NCI-H1417 (cell line): ENCODE data around the gene STAB1.

Experiments used
- DNase-seq, 3 experiments: peaks; one replicate each; lab custom pipeline; 2025; lab: John Stamatoyannopoulos, UW

The STAB1 gene

GRCh38 chr3:52563984-52564383, 68.8 kb downstream of the STAB1 start:
- DNase-seq: no peak

GRCh38 chr3:52568069-52568468, 72.9 kb downstream of the STAB1 start:
- DNase-seq: no peak

GRCh38 chr3:52570076-52570475, 74.9 kb downstream of the STAB1 start:
- DNase-seq: no peak

- no peak for DNase-seq
These were observed 77.1 kb downstream of the STAB1 start for GRCh38 chr3:52572221-52572620.
